ENCODE data around the gene SLC6A9.

Gene SLC6A9

DNA sequence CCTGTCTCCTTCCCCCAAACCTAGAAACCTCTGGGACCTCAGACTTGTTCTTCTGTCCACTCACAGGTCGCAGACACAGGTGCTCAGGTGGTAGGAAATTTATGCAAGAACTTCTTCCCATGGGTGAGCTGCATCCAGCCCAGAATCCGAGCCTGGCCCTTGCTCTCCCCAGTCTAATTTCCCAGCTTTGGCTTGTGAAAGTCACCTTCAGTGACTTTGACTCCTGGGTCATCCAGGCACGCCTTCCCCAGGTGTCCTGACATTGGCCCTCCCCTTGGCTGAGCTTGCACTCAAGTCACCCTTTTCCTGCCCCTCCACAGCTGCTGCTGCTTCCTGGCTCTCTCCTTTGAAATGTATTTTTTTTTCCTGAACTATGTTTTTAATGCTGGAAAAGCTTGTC, 77.9 kb downstream of the SLC6A9 start:
- in situ Hi-C loops (cut with MboI; ENCODE audit: low sequenced_read_pairs) = no loop called here

- in situ Hi-C loops (cut with MboI; ENCODE audit: low sequenced_read_pairs) = no loop called here
Measured at GRCh38 chr1:43952731-43953346, 78.4 kb downstream of the SLC6A9 start.

DNA sequence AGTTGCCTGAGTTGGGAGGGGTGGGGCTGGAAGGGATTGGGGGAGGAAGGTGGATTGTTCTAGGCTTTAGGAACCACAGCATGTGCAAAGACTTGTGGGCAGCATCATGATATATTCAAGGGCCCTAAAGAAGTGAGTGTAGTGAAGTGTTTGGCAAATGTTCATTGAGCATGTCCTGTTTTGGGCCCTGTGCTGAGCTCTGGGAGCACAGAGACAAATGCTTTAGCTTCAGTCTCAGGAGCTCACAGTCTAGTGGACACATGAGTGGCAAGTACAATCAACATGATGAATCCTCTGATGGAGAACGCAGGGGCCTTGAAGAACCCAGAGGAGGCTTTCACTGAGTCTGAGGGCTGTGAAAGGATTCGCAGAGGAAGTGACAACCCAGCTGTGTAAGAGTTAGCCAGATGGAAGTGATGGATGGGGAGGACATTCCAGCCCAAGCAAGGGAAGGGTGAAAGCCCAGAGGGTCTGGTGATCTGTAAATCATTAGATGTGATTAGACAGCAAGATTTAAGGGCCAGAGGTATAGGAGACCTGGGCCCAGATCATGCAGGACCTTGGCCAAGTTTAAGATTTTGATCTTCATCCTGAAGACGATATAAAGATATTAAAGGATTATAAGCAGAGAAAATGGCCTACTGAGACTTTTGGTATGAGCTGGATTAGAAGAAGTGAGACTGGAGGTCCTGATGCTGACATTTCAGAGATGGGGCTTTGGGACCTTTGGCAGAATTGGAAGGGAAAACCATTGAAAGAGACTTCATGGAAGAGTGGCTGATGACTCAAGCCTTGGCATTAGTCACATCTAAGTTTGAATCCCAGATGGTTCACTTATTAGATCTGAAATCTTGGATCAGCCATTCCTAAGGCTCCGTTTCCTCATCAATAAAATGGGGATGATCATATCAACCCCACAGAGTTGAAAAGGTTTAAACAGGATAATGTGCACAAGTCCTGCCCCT, 80.0 kb downstream of the SLC6A9 start:
- in situ Hi-C loops (cut with MboI; ENCODE audit: low sequenced_read_pairs) = no loop called here

GRCh38 chr1:43949678-43950077, 81.6 kb downstream of the SLC6A9 start:
- in situ Hi-C loops (cut with MboI; ENCODE audit: low sequenced_read_pairs) = no loop called here

- in situ Hi-C loops (cut with MboI; ENCODE audit: low sequenced_read_pairs) = no loop called here
Measured at GRCh38 chr1:43947874-43948437, 83.3 kb downstream of the SLC6A9 start.

DNA sequence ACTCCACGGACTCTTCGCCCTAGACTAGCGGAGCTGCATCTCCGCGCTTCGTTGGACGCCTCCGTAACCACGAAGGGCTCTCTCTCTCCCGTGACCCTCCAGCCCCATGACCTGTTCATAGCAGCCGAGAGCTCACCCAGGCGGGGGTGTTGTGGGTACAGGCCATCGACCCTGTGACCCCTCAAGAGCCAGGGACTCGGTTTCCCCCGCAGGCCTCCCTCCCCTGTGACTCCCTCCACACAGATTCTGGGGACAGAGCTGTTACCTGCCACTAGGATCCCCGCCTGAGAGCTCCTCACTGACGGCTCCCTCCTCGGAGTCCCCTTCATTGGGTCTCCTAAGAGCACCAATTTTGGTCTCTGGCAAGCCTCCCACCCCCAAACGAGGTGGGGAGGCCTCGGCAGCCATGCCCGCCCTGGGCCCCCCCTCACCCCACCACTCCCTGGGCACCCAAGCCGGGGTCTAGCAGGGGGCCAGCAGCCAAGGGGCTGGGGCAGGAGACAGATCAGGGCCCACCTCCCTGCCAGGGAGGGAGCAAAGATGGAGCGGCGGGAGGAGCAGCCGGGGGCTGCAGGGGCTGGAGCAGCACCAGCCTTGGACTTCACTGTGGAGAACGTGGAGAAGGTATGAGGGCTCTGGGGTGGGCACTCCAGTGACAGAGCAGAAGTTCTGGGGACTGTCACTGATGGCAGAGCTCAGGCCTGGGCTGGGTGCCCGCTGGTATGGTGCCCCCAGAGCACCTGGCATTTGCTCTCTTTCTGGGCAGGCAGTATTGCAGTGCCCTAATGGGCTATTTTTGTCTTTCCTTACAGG, 84.0 kb downstream of the SLC6A9 start:
- in situ Hi-C loops (cut with MboI; ENCODE audit: low sequenced_read_pairs) = no loop called here
